HL-60 (cell line): ENCODE data around the gene PIM2.
A peak's percentile ranks its signal among the peaks of the same experiment; 100 is the strongest.

Experiments used
- DNase-seq, 2 experiments: peaks; one replicate each; pipeline ENCODE4 v3.0.0-alpha.2; 2010 to 2020; ENCODE audit warnings: low read depth in 1 of 2, low spot score in 1 of 2
- H3K27ac ChIP-seq: fragments of 250-450 bp; sonication (Bioruptor Pico); replicated peaks from 2 replicates; pipeline ENCODE4 v1.5.1; 2020; ENCODE audit warnings: mild to moderate bottlenecking, moderate library complexity
- H3K27me3 ChIP-seq: fragments of 250-450 bp; sonication (Bioruptor Pico); 2 replicates; pipeline ENCODE4 v1.5.1; 2021; ENCODE audit warnings: mild to moderate bottlenecking, moderate library complexity; ENCODE audit not compliant: insufficient read depth, poor library complexity, severe bottlenecking
- H3K4me3 ChIP-seq: replicated peaks from 2 replicates; pipeline ENCODE4 v1.5.1; 2011; ENCODE audit warnings: mild to moderate bottlenecking, control low read depth, low read length; ENCODE audit not compliant: insufficient read depth
- GABPA ChIP-seq: IDR thresholded peaks from 2 replicates; pipeline ENCODE4 v1.6.1; 2012; ENCODE audit warnings: low read depth
- POLR2AphosphoS5 ChIP-seq: IDR thresholded peaks from 2 replicates; pipeline ENCODE4 v1.6.1; 2012; ENCODE audit warnings: low read depth
- SPI1 ChIP-seq: IDR thresholded peaks from 2 replicates; pipeline ENCODE4 v1.6.1; 2012; ENCODE audit warnings: low read depth, mild to moderate bottlenecking, borderline replicate concordance
- TF ChIP-seq, protein P1 (sequence below): IDR thresholded peaks from one replicate; pipeline ENCODE4 v1.5.1; 2011; ENCODE audit warnings: low read length, control low read depth, inconsistent platforms; ENCODE audit not compliant: insufficient read depth
- TF ChIP-seq, protein P2 (sequence below): IDR thresholded peaks from 2 replicates; pipeline ENCODE4 v1.6.1; 2012; ENCODE audit warnings: low read depth; ENCODE audit not compliant: insufficient replicate concordance

PIM2 gene

DNA sequence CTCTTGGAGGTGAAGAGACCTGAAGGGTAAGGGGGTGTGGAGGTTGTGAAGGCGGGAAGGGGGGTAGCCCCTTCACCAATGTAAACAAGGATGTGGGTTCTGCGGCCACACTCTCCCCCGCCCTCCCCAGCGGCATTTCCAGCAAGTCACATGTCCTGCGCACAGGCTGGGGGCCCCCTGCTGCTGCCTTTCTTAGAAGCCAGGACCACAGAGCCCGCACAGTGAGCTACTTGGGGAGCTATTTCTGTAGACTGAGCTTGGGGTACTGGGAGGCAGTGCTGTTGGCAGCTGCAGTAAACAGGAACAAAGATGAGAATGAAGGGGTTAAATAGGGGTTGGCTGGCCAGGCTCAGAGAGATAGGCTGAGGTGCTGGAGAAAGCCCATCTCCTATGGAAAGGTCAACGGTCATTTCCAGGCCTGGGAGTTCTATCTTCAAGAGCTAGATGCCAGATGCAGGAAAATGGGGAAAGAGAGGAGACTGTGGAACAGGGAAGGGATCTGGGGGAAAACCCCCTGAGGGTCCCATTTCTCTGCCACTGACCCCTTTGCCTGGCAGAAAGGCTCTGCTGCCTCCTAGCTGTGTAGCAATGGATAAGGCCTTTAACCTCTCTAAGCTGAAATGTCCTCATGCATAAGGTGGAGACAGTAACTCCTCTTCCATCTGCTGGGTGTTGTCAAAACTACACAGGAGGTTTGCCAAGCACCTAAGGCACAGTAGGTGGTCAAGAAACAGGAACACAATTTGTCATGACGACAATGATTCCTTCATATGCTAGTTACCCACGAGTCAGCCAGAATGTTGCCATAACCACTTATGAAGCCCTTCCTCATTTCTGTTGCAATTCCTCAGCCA, 18.5 kb upstream of the PIM2 start:
- peak; percentile 63 to 86 for DNase-seq
- peak overlapping the region; percentile 89 for H3K27ac ChIP-seq
- TF ChIP-seq, protein P1, sequence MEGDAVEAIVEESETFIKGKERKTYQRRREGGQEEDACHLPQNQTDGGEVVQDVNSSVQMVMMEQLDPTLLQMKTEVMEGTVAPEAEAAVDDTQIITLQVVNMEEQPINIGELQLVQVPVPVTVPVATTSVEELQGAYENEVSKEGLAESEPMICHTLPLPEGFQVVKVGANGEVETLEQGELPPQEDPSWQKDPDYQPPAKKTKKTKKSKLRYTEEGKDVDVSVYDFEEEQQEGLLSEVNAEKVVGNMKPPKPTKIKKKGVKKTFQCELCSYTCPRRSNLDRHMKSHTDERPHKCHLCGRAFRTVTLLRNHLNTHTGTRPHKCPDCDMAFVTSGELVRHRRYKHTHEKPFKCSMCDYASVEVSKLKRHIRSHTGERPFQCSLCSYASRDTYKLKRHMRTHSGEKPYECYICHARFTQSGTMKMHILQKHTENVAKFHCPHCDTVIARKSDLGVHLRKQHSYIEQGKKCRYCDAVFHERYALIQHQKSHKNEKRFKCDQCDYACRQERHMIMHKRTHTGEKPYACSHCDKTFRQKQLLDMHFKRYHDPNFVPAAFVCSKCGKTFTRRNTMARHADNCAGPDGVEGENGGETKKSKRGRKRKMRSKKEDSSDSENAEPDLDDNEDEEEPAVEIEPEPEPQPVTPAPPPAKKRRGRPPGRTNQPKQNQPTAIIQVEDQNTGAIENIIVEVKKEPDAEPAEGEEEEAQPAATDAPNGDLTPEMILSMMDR: no peak
- no peak for TF ChIP-seq GABPA
- TF ChIP-seq SPI1: peak; percentile 91
- TF ChIP-seq, protein P2, sequence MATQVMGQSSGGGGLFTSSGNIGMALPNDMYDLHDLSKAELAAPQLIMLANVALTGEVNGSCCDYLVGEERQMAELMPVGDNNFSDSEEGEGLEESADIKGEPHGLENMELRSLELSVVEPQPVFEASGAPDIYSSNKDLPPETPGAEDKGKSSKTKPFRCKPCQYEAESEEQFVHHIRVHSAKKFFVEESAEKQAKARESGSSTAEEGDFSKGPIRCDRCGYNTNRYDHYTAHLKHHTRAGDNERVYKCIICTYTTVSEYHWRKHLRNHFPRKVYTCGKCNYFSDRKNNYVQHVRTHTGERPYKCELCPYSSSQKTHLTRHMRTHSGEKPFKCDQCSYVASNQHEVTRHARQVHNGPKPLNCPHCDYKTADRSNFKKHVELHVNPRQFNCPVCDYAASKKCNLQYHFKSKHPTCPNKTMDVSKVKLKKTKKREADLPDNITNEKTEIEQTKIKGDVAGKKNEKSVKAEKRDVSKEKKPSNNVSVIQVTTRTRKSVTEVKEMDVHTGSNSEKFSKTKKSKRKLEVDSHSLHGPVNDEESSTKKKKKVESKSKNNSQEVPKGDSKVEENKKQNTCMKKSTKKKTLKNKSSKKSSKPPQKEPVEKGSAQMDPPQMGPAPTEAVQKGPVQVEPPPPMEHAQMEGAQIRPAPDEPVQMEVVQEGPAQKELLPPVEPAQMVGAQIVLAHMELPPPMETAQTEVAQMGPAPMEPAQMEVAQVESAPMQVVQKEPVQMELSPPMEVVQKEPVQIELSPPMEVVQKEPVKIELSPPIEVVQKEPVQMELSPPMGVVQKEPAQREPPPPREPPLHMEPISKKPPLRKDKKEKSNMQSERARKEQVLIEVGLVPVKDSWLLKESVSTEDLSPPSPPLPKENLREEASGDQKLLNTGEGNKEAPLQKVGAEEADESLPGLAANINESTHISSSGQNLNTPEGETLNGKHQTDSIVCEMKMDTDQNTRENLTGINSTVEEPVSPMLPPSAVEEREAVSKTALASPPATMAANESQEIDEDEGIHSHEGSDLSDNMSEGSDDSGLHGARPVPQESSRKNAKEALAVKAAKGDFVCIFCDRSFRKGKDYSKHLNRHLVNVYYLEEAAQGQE: no peak
- peak; percentile 67 for TF ChIP-seq POLR2AphosphoS5
- no peak overlapping the region for H3K4me3 ChIP-seq
- no peaks in the 10 kb centered on the region for H3K27me3 ChIP-seq

DNA sequence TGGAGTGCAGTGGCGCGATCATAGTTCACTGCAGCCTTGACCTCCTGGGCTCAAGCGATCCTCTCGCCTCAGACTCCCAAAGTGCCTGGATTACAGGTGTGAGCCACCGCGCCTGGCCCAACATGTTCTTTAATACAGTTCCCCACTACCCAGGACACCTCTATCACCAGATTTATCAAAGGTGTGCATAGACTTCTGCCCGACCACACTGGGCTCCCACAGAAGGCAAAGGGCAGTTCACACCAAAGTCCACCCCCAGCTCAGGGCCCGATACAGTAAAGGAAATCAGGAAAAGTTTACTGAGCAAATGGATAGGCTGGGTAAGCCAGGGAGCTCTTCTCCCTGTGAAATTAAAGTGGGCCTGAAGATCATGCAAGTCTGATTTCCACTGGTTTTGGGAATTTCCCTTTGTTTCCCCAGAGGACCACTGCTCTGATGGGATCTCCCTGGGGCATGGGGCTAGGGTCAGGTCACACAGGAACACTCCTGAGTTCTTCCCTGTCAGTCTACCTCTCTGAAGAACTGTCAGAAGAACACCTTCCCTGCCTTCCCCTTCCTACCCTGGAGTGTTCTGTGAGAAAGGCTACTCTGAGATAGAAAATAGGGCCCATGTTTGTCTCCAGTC, 17.7 kb upstream of the PIM2 start:
- TF ChIP-seq POLR2AphosphoS5 (no peak), GABPA (no peak), SPI1 (no peak)
- TF ChIP-seq, protein P1: no peak
- TF ChIP-seq, protein P2: no peak
- H3K4me3 ChIP-seq: no peak overlapping the region
- peak overlapping the region; percentile 89 for H3K27ac ChIP-seq
- DNase-seq: no peak
- H3K27me3 ChIP-seq: no peaks in the 10 kb centered on the region

DNA sequence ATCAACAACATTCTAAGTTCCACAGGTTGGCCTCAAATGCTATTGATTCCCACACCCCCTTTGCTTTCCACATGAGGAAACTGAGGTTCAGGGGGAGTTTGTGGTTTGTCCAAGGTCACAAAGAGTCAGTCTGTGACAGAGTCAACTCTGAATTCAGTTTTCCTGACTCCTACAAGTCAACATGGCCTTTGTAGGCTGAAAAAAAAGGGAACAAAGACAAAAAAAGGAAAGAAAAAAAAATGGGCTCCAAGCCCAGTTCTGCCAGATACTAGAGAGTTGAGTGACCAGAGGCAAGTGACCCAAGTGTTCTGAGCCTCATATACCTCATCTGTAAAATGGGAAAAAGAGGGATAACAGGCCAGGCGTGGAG, 16.5 kb upstream of the PIM2 start:
- H3K4me3 ChIP-seq: no peak overlapping the region
- H3K27me3 ChIP-seq: no peaks in the 10 kb centered on the region
- 0 out of 2 replicates have a peak overlapping the region, but pooled peaks have one; percentile 27 for H3K27ac ChIP-seq
- TF ChIP-seq SPI1 (no peak), POLR2AphosphoS5 (no peak), GABPA (no peak)
- TF ChIP-seq, protein P2: no peak
- TF ChIP-seq, protein P1: no peak
- DNase-seq: no peak
